ENCODE data around the gene CLEC4M. TPM values are rescaled to one million over a fixed set of nuclear protein-coding genes. Genes with fewer than 3 reads are reported as not detected.
"Not testable (repeated sequence)": the region's sequence is repeated elsewhere in the genome, so short reads cannot be mapped to it uniquely, and the experiment has no call there.

Gene CLEC4M
- total RNA-seq, 1 donor from 2014 or later, result not detected

DNA sequence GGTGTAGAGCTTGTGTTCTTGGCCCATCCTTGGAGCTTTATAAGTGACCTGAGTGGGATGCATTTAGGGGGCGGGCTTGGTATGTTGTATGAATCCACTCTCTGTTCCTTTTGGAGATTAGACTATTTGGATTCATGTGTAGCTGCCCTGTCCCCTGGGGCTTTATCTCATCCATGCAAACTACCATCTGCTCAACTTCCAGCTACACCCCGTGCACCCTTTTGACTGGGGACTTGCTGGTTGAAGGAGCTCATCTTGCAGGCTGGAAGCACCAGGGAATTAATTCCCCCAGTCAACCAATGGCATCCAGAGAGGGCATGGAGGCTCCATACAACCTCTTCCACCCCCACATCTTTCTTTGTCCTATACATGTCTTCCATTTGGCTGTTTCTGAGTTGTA, 6.1 kb downstream of the CLEC4M start:
- intact Hi-C loops (cut with micrococcal nuclease), result no loop called here

- intact Hi-C loops (cut with micrococcal nuclease), result no loop called here
Observed at GRCh38 chr19:7771072-7771471, 8.0 kb downstream of the CLEC4M start.

GRCh38 chr19:7772752-7773291, 9.8 kb downstream of the CLEC4M start:
- intact Hi-C loops (cut with micrococcal nuclease), result no loop called here

DNA sequence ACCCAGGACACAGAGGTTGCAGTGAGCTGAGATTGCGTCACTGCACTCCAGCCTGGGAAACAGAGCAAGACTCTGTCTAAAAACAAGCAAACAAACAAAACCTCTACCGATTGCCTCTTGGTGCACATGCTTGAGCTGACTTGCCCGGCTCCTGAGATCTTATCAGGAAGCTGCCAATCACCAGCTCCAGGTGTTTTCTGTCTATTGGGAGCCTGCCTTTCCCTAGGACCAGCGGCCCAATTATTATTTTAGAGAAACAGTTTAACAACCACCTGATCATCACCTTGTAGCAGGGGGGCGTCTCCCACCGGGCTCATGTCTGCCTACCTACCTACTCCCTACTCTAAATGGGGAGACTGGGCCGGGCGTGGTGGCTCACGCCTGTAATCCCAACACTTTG, 10.8 kb downstream of the CLEC4M start:
- intact Hi-C loops (cut with micrococcal nuclease), result no loop called here

GRCh38 chr19:7775761-7776160, 12.7 kb downstream of the CLEC4M start:
- intact Hi-C loops (cut with micrococcal nuclease), result no loop called here

DNA sequence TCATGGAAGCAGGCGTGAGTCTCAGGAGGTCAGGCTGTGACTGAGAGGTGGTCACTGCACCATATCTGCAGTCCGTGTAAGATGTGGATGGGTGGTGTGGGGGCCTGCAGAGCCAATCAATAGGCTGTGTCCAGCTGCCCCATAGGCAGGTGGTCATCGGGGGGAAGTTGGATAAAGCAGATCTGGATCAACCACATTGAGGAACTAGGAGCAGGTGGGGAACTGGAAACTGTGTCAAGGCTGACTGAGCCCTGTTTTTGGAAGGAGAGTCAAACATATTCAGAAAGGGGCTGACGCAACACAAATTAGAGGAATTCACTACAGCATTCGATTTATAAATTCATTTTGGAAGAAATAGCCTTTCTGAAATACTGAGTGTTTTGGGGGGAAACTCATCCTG, 15.0 kb downstream of the CLEC4M start:
- intact Hi-C loops (cut with micrococcal nuclease), result no loop called here

GRCh38 chr19:7779631-7780486, 16.8 kb downstream of the CLEC4M start:
- intact Hi-C loops (cut with micrococcal nuclease), result no loop called here

DNA sequence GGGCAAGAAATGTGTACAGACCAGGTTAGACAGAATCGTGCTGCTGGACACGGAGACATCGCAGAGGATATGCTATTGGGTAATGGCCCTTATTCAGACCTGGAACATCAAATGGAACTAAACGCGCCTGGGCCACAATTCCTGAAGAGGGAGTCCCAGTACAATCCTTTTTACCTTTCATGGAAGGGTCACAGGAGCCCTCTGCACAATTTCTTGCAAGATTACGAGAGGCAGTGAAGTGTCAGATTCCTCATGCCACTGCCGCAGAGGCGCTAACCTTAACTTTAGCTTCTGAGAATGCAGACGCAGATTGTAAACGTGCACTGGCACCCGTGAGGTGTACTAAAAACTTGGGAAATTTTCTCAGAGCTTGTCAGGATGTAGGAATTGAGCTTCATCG, 18.1 kb downstream of the CLEC4M start:
- intact Hi-C loops (cut with micrococcal nuclease), result no loop called here

DNA sequence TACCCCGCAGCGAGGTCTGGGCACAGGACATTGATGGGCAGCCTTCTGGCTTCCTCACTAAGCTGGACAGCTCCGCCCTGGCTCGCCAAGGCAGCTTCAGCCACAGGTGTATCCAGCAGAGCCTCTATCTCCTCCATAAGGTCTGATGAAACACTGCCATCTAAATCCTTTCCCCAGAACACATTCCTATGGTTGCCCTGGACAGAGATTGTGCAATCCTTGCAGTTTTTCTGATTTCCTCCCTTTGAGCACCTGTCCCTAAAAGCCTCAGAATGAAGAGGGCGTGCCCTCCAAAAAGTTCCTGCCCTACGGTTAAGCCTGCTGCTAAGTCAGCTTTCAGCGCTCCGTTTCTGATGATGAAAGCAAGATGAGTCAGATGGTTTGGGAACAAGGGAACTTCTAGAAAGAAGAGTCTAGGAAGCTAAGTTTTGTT, 21.0 kb downstream of the CLEC4M start:
- intact Hi-C loops (cut with micrococcal nuclease), result no loop called here

DNA sequence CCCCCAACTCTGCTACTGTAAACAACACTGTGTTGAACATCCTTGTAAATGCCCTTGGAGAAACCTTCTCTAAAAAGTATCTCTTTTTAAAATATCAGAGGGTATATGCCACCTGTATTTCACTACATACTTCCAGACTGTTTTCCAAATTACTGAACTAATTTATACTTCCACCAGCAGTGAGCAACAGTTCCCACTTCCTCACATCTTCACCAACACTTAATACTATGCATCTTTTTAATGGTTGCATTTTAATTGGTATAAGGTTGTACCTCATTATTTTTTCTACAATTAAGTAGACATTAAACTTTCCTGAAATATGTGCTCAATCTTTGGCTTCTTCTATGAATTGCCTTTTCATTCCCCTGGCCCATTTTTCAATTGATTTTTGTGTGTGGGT, 21.8 kb downstream of the CLEC4M start:
- intact Hi-C loops (cut with micrococcal nuclease), result no loop called here

GRCh38 chr19:7787141-7787540, 24.1 kb downstream of the CLEC4M start:
- intact Hi-C loops (cut with micrococcal nuclease), result no loop called here

GRCh38 chr19:7787602-7788177, 24.6 kb downstream of the CLEC4M start:
- intact Hi-C loops (cut with micrococcal nuclease), result no loop called here

DNA sequence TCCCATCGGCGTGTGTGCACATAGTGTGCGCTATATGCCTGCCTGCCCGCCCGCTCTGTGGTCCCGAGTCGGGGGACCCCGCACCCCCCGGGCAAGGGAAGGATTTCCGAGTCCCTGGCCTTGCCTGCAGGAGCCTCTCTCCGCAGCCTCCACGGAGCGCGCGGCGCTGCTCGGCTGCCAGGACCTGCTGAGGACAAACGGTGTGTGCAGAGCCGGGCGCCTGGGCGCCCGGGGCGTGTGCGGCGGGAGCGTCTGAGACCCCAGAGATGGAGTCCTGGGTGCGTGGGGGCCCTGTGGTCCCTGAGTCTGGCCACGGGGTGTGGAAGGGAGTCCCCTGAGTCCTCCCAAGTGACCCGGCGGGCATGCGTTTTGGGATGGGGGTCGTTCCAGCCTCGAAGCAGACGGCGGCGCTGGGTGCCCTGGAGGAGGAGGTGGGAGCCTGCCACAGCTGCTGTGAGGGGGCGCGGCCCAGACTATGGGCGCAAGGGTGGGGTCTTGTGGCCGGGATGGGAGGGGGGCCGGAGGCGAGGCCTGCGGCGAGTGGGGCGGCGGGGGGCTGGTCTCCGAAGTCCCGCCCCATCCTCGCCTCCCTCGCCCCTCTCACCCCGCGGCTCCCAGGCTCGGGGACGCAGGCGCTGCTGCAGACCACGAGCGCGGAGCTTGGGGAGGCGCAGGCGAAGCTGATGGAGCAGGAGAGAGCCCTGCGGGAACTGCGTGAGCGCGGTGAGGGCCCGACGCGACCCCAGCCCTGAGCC, 25.3 kb downstream of the CLEC4M start:
- intact Hi-C loops (cut with micrococcal nuclease), result no loop called here

GRCh38 chr19:7788933-7789323, 25.9 kb downstream of the CLEC4M start:
- intact Hi-C loops (cut with micrococcal nuclease), result no loop called here

DNA sequence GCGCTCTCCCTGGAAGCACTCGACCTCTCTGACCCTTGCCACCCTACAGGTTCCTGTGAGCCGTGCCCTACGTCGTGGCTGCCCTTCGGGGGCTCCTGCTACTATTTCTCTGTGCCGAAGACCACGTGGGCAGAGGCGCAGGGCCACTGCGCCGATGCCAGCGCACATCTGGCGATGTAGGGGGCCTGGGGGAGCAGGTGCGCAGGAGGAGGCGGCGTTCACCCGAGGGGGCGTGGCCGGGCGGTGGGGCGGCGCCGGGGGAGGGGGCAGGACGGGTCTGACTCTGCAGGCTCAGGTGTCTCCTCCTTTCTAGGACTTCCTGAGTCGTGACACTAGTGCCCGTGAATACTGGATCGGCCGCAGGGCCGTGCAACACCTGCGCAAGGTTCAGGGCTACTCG, 26.4 kb downstream of the CLEC4M start:
- intact Hi-C loops (cut with micrococcal nuclease), result no loop called here

DNA sequence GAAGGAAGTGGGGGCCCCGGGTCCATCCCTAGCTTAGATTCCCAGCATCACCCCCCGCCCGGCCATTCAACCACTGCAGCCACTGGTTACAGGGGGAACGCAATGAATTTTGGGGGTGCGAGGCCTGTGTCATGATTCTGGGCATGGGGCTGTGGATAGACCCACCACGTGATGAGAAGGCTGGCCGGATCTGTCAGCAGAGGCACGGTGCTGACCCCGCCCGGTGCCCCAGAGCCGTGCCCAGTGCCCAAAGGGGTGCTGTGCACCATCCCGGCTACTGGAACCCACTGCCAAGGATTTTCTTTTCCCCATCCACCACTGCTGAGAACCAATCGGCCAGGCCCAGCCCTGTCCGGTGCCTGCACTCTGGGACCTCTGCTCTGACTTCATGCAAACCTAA, 27.4 kb downstream of the CLEC4M start:
- intact Hi-C loops (cut with micrococcal nuclease), result no loop called here

DNA sequence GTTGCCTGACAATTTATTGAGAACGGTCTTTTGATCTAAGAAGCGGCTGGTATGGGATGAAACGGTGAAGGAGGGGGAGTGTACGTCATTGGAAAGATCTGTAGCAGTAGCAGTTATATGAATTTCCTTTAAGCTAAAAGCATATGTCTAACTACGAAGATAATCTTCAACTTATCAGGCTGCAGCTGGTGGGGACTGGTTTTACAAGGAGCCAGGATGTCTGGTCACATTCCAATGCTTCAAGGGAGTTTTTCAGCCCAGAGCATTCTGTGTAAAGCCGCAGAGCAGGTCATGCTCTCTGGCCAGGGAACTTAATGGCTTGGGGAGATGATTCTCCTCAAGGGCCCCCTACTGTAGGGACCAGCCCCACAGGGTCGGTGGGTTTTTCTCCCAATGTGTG, 29.2 kb downstream of the CLEC4M start:
- intact Hi-C loops (cut with micrococcal nuclease), result no loop called here

GRCh38 chr19:7792701-7793100, 29.7 kb downstream of the CLEC4M start:
- intact Hi-C loops (cut with micrococcal nuclease), result not testable (repeated sequence)

DNA sequence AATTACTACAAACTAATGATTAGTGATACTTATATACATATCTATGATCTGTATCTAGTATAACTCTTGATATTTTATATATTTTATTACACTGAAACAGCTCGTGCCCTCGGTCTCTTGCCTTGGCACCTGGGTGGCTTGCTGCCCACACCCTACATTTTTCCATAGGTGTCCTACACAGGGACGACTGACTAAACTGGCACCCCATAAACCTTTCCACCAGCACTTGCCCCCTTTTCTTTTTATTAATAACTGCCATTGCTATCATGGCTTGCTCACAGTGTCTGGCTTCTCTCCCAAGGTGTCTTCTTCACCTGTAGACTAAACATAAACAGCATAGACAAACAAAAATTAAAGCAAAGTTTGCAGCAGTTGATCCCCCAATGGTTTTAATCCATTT, 30.4 kb downstream of the CLEC4M start:
- intact Hi-C loops (cut with micrococcal nuclease), result no loop called here

- intact Hi-C loops (cut with micrococcal nuclease), result no loop called here
Observed at GRCh38 chr19:7795555-7796161, 32.6 kb downstream of the CLEC4M start.

DNA sequence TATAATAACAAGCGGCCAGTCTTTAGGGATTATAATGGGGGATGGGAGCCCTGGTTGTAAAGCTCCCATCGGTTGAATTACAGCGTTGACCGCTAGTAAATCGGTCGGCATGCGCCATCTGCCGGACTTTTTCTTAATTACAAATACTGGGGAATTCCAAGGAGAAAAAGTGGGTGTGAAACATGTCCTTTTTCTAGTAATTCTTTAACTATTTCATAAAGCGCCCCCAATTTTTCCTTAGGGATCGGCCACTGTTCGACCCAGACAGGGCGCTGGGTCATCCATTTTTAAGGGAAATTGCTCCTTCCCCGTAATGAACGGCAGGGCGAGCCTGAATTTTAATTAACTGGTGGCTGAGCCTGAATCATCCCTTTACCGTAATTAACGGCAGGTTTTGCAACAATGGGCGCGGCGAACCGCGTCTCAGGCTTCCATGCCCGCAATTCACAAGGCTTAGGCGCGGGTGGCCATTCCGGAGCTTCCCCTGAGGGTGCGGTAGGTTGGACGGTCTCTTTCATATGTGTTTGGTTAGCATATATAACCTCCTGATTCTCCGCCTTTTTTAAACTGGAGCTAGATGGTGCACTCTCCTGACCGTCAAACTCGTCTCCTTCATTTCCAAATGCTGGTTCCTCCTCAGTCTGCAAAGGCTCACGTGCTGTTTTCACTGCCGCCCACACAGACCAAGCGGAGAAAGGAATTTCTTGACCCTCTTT, 36.8 kb downstream of the CLEC4M start:
- intact Hi-C loops (cut with micrococcal nuclease), result loop anchor here (1.0 kb wide), 3 partner anchors 118 to 231 kb away; no protein-coding TSS in a partner anchor

All from T-helper 2 cell treated with Interferon-gamma antibody and Interleukin-4, amounts not matched to agents 100 ng/mL and 5 ng/mL, for 36 hours (primary cell).